GM18519 (cell line): ENCODE data around the gene GPR160.
A peak's percentile ranks its signal among the peaks of the same experiment; 100 is the strongest.
"Not testable (repeated sequence)": the region's sequence is repeated elsewhere in the genome, so short reads cannot be mapped to it uniquely, and the experiment has no call there.

Source experiments
- ATAC-seq: cut with Tn5 transposase; IDR thresholded peaks from one replicate; pipeline ENCODE4 v1.9.1; 2021; ENCODE audit warnings: mild to moderate bottlenecking, moderate library complexity; ENCODE audit not compliant: unreplicated experiment, low FRiP score

The GPR160 gene

GRCh38 chr3:170037463-170038433, at the start of gene GPR160:
Gene GPR160 (plus strand): TSS chr3:170037995. CDS start chr3:170083973, 45,978 bp downstream.
- ATAC-seq: peak; percentile 77

GRCh38 chr3:169990431-169990830, 47.4 kb upstream of the GPR160 start:
- no peak for ATAC-seq

- no peak for ATAC-seq
These were observed 45.6 kb upstream of the GPR160 start for GRCh38 chr3:169992156-169992555.

GRCh38 chr3:169992781-169993180, 45.0 kb upstream of the GPR160 start:
- ATAC-seq: no peak

GRCh38 chr3:169993761-169994160, 44.0 kb upstream of the GPR160 start:
- no peak for ATAC-seq

- ATAC-seq: no peak
These were observed 41.7 kb upstream of the GPR160 start for GRCh38 chr3:169996063-169996462.

- ATAC-seq: peak; percentile 22
These were observed 39.1 kb upstream of the GPR160 start for GRCh38 chr3:169998668-169999131.

GRCh38 chr3:169999433-169999832, 38.4 kb upstream of the GPR160 start:
- peak; percentile 95 for ATAC-seq

- ATAC-seq: no peak
These were observed 37.7 kb upstream of the GPR160 start for GRCh38 chr3:170000051-170000450.

GRCh38 chr3:170002231-170002630, 35.6 kb upstream of the GPR160 start:
- ATAC-seq: no peak

GRCh38 chr3:170002879-170003278, 34.9 kb upstream of the GPR160 start:
- no peak for ATAC-seq

- no peak for ATAC-seq
These were observed 33.9 kb upstream of the GPR160 start for GRCh38 chr3:170003881-170004356.

GRCh38 chr3:170007031-170007663, 30.6 kb upstream of the GPR160 start:
- ATAC-seq: peak; percentile 91

GRCh38 chr3:170010498-170010897, 27.3 kb upstream of the GPR160 start:
- no peak for ATAC-seq

- ATAC-seq: no peak
These were observed 25.0 kb upstream of the GPR160 start for GRCh38 chr3:170012683-170013400.

- ATAC-seq: no peak
These were observed 21.7 kb upstream of the GPR160 start for GRCh38 chr3:170016057-170016456.

GRCh38 chr3:170019306-170019705, 18.5 kb upstream of the GPR160 start:
- not testable (repeated sequence) for ATAC-seq

- no peak for ATAC-seq
These were observed 16.7 kb upstream of the GPR160 start for GRCh38 chr3:170021083-170021482.

- no peak for ATAC-seq
These were observed 15.5 kb upstream of the GPR160 start for GRCh38 chr3:170022336-170022735.

GRCh38 chr3:170023165-170023564, 14.6 kb upstream of the GPR160 start:
- ATAC-seq: no peak

GRCh38 chr3:170024581-170024980, 13.2 kb upstream of the GPR160 start:
- ATAC-seq: no peak
